Mammary epithelial cell (primary cell): ENCODE data around the gene TEX13D.
"Not testable (repeated sequence)": the region's sequence is repeated elsewhere in the genome, so short reads cannot be mapped to it uniquely, and the experiment has no call there.

Source experiments
- EZH2 ChIP-seq: IDR thresholded peaks from 2 replicates; pipeline ENCODE4 v1.6.1; 2012; ENCODE audit warnings: low read length, inconsistent platforms, borderline replicate concordance
- TF ChIP-seq, protein P1 (sequence below), 2 donors: IDR thresholded peaks in 1 of 2; conservative IDR thresholded peaks in 1 of 2; 2 replicates each; pipeline ENCODE4 v1.5.1; 2011 to 2012; ENCODE audit warnings: inconsistent platforms in 2 of 2, low read length in 2 of 2, mild to moderate bottlenecking in 2 of 2, control low read depth in 1 of 2, low read depth in 1 of 2; ENCODE audit not compliant: insufficient read depth in 1 of 2; ENCODE audit errors: extremely low read depth in 1 of 2

DNA sequence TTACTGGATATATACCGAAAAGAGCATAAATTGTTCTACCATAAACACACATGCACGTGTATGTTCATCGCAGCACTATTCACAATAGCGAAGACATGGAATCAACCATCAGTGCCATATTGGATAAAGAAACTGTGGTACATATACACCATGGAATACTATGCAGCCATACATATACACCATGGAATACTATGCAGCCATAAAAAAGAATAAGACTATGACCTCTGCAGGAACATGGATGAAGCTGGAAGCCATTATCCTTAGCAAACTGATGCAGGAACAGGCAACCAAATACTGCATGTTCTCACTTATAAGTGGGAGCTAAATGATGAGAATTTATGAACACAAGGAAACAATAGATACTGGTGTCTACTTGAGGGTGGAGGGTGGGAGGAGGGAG, 33.1 kb upstream of the TEX13D start:
- TF ChIP-seq, protein P1, sequence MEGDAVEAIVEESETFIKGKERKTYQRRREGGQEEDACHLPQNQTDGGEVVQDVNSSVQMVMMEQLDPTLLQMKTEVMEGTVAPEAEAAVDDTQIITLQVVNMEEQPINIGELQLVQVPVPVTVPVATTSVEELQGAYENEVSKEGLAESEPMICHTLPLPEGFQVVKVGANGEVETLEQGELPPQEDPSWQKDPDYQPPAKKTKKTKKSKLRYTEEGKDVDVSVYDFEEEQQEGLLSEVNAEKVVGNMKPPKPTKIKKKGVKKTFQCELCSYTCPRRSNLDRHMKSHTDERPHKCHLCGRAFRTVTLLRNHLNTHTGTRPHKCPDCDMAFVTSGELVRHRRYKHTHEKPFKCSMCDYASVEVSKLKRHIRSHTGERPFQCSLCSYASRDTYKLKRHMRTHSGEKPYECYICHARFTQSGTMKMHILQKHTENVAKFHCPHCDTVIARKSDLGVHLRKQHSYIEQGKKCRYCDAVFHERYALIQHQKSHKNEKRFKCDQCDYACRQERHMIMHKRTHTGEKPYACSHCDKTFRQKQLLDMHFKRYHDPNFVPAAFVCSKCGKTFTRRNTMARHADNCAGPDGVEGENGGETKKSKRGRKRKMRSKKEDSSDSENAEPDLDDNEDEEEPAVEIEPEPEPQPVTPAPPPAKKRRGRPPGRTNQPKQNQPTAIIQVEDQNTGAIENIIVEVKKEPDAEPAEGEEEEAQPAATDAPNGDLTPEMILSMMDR (conservative IDR thresholded peaks at IDR 0.05 in 1 of 2, IDR thresholded peaks at IDR 0.05 in 1 of 2; ENCODE audit: extremely low read depth in 1 of 2, insufficient read depth in 1 of 2, low read depth in 1 of 2, low read length in 2 of 2), result not testable (repeated sequence)
- TF ChIP-seq EZH2, result not testable (repeated sequence)
